ENCODE results near the gene PPM1A.

Gene PPM1A

DNA sequence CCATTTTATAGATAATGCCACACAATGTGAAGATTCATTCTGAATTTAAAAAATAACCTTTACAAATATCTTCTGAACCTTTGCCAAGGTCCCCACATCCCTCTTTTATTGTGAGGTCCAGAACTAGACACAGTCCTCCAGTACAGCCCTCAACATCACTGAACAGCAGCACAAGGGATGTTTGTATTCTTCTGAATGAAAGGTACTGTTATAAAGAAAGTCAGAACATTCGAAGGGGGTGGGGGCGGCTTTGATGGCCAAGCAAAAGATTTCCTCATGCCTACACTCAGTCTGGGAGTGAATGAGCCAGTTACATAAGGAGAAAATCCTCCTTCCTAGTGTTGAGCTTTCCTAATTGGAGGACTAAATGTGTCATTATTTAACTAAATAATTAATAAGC lies 77.3 kb downstream of the PPM1A start:
- DNase-seq, result no peak

DNA sequence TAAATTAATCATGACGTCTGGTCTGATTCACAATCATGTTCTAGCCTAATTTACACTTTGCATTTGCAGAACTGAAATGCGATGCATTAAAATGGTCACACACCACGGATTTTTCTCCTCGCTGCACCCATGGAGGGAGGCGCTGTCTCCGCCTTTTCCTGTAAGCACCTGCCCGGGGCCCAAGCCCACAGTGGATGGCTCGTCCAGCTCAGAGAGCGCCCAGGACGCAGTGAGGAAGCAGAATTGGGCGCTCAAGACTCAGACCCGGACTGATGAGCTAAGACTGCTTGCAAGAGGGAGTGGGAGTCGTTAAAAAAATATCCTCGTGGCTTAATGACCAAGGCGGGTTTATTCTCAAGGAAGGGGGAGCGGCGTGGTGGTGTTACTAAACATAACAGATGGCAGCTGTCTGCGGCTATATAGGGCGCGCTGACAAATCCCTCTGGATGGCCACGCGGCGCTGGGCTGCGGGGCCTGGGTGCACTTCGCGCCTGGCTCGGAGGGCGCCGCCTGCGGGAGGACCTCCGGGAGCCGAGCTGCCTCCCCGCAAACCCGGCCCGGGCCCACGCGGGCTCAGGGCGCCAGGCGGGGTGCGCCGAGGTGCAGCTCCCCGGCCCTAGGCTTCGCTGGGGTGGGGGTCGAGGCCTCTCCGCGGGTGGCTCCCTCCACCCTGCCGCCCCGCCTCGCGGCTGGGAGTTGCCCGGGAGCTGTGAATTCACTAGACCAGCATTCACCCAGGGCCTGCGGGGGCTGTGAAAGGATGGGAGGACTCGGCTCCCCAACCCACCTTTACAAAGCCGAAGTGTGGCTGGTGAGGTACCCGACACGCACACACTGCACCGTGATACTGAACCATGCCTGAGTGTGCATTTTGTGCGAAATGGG lies 78.7 kb downstream of the PPM1A start:
- DNase-seq, result no peak

DNA sequence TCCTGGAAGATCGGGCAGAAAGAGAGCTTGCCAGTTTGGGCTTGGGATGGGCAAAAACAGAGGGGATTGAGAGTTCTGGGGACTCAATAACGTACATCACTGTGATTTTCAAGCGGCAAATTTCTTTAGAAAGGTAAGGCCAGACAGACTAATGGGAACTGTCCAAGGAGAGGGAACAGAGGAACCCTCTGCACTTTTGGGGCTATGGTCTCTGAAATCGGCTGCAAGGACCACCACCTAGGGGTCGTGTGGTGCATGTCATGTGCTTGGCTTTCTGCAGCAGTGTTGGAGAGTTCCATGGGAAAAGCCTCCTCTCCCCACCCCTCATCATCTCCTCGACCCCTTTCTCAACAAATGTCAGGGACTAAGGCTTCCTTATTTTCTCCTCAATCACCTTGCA lies 79.6 kb downstream of the PPM1A start:
- no peak for DNase-seq

DNA sequence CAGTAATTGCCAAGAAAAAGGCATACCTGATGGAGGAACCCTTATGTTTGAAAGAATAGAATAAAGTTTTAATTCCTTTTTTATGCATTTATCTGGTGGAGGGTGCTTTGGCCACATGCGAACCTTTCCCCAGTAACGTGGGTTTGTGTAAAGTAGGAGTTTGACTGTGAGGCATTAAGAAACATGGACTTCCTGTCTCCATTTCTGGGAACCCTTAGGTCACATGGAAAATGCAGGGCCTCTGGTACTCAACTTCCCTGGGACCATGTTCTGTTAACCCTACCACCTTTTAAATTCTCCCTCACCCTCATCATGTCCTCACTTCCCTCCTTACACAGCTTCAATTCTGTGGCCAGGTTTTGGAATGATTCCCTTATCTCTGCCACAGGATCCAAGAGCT lies 80.3 kb downstream of the PPM1A start:
- no peak for DNase-seq

DNA sequence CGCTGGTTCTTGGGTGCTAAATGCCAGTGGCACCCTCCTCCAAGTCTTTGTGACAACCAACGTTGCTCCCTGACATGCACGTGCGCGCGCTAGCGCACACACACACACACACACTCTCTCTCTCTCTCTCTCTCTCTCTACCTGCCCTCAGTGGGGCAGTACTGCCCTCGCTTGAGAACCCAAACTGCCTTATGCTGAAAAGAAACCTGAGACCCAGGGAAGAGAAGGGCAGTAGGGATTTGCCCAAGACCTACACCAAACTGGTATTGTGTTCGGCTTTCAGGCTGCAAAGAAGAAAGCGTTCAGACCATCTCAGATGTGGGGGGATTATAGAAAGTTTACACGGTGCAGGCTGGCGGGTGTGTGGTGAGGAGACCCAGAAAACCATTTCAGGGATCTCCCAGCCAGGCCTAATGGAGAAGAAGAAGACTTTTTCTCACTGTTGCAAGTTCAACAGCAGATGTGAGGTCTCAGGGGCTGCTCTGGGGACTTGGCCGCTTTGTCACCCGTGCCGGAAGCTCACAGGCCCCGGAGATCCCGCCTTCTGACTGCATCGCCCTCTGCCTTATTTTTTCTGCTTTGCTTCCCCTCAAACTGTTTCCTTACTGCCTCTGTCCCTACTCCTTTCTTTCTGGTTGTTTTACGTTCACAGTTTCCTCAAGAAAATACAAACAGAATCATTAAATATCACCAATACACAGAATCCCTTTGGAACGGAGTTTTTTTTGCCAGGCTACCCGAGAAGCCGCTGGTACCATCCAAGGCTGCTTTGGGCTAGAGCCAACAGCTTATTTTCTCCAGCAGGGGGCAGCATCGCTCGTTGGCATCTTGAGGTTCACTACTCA lies 82.4 kb downstream of the PPM1A start:
- DNase-seq, result peak; percentile 34 to 40

DNA sequence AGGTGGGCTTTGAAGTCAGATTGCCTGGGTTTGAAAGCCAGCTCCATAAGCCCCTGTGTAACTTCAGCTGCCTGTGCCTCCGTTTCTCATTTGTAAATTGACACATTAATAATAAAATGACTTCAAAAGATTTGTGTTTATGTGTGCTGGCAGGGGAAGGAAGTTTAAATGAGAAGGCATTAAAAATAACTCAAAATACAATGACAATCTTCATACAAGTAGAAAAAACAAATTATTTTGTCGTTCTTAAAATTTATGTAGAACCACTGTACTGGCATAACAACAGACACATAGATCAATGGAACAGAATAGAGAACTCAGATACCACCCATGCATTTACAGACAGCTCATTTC lies 83.0 kb downstream of the PPM1A start:
- no peak for DNase-seq

DNA sequence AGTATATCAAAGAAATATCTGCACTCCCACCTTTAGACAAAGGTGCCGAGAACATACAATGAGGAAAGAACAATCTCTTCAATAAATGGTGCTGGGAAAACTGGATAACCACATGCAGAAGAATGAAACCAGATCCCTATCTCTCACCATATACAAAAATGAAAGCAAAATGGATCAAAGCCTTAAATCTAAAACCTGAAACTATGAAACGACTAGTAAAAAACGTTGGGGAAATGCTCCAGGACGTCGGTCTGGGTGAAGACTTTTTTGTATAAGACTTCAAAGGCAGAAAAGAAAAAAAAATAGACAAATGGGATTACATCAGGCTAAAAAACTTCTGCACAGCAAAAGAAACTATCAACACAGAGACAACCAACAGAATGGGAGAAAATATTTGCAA lies 83.8 kb downstream of the PPM1A start:
- DNase-seq, result no peak

DNA sequence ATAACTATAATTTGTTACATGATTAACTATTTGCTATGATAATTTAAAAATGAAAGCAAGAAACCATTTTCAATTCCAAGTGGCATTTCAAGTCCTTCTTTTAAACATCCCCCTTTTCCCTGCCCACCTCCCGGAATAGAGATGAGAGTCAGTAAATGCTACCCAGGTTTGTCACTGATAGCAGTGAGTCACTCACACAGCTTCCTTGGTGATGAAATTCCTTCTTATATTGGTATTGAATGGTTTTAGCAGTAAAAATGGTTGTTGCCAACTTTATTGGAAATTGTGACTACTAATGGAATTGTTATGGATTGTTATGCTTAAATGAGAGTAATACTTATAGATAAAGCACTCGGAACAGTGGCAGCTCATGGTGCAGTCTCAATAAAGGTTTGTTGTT lies 90.5 kb downstream of the PPM1A start:
- DNase-seq, result no peak

DNA sequence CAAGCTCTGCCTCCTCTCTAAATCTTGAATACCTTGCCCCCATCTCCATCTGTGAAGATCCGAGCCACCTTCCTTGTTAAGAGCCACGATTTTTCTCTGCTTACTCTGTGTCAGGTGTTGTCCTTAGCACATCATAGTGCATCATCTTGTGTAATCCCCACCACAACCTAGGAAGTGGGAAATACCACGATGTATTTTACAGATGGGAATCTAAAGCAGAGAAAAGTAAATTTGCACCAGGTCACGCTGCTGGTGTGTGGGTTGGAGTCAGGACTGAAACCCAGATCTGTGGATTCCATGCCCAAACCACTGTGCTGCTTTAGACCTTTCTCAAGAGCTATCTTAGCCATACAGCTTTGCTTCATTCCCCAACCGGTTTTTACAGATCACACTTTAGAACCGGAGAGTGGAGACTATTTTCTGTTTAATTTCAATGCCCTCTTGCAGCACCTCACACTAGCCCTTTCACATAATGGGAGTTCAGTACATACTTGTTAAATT lies 94.6 kb downstream of the PPM1A start:
- no peak for DNase-seq

DNA sequence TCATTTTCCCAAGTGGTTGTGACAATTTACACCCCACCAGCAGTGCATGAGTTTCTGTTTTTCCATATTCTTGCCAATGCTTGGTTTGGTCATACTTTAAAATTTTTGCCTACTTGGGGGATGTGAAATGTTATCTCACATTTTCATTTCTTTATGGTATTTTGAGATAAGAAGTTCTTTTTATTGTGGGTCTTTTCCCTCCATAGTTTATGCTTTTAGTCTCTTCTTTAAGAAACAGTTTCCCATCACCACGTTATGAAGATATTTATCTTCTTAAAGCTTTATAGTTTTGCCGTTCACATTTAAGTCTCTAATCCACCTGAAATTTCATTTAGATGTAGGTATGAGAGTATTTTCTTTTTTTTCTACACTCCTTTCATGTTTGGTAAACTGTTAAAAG lies 95.7 kb downstream of the PPM1A start:
- DNase-seq, result no peak

DNA sequence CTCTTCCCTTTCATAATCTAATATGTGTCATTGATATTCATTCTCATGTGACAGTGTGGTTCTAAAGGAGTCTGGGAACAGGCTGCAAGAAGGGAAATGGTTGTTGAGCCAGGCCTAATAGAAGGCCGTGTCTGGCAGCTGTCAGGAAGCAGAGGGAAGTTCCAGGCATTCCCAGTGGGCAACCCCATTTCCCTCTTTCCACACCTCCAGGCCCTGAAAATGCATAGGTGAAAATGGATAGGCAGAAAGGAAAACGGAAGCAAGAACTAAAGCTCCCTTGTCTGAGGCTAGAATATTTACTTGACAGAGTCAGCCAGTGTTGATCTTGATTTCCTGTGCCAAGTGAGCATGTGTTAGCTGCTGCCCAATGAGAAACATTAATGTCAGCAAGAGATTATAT lies 97.7 kb downstream of the PPM1A start:
- DNase-seq, result no peak

DNA sequence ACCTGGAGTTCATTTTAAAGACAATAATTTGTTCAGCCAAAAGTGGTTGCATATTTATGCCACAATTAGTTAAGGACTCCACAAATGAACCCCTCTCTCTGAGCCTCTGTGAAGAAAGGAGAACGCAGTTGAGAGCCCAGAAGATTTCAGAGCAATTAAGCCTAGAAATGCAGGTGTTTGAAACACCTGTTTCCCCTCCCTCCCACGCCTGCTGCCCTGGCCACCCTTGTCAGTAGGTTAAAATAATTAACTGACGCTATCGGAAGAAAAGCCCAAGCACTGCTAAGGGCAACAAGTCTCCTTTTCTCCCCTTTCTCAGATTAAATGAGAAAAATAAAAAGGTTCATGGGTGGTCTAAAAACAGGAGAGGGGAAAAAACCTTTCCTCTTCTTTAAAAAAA lies 99.2 kb downstream of the PPM1A start:
- DNase-seq, result no peak

Data from hippocampal formation (tissue), 2 donors.